Breast epithelium (tissue), 4 donors: Measurements from ENCODE around the gene PUM1. TPM values are rescaled to one million over a fixed set of nuclear protein-coding genes. Genes with fewer than 3 reads are reported as not detected.

Source experiments
- DNase-seq, 2 donors: peaks; one replicate each; pipeline ENCODE4 v3.0.0-alpha.2; 2019; ENCODE audit warnings: low spot score in 2 of 2
- H3K27ac ChIP-seq, 2 donors: fragments of 200-600 bp; sonication (generic) in 1 of 2; one replicate each; pipeline ENCODE4 v1.5.1; 2016 to 2019; ENCODE audit warnings: mild to moderate bottlenecking in 1 of 2
- H3K27me3 ChIP-seq, 2 donors: fragments of 200-600 bp; sonication (generic) in 1 of 2; one replicate each; pipeline versions ENCODE4 v1.5.1 to v1.6.0; 2017 to 2019; ENCODE audit warnings: control low read depth in 1 of 2, mild to moderate bottlenecking in 1 of 2
- H3K36me3 ChIP-seq: fragments of 200-600 bp; one replicate; pipeline ENCODE4 v1.5.1; 2019
- H3K4me1 ChIP-seq, 2 donors: fragments of 200-600 bp; sonication (generic); one replicate each; pipeline ENCODE4 v1.5.1; 2016 to 2019; ENCODE audit warnings: control low read depth in 1 of 2
- H3K4me3 ChIP-seq, 3 donors: fragments of 200-600 bp; sonication (generic); 1 replicate in 2 of 3; 2 replicates in 1 of 3; pipeline ENCODE4 v1.5.1; 2016 to 2019; ENCODE audit warnings: mild to moderate bottlenecking in 3 of 3, moderate library complexity in 2 of 3
- H3K9me3 ChIP-seq, 2 donors: fragments of 200-600 bp; sonication (generic) in 1 of 2; one replicate each; pipeline ENCODE4 v1.5.1; 2016 to 2019; ENCODE audit warnings: control low read depth in 1 of 2
- POLR2A ChIP-seq: fragments of 450-650 bp; IDR thresholded peaks from one replicate; pipeline ENCODE4 v1.6.1; 2016; ENCODE audit warnings: antibody characterized with exemption, mild to moderate bottlenecking, moderate library complexity
- POLR2AphosphoS5 ChIP-seq, 3 donors: sonication (generic); formaldehyde crosslinking; IDR thresholded peaks; one replicate each; pipeline ENCODE4 v1.6.1; 2017; ENCODE audit warnings: antibody characterized with exemption in 3 of 3
- intact Hi-C: fragments of 100-400 bp; cut with DNase I; formaldehyde crosslinking; loops from one replicate; pipeline ENCODE4 v1.15.1; 2023; ENCODE audit warnings: low total_unique reads
- total RNA-seq, 3 donors: library from RNA; depleted of rRNA; stranded (reverse); fragments of >200 nt; gene quantifications; one replicate each; pipeline ENCODE4 v1.1.0, GENCODE V29; 2016
- TF ChIP-seq, protein P1 (sequence below), 3 donors: fragments of 450-650 bp; IDR thresholded peaks; one replicate each; pipeline ENCODE4 v1.5.1; 2016 to 2017; ENCODE audit warnings: antibody characterized with exemption in 3 of 3, mild to moderate bottlenecking in 3 of 3, moderate library complexity in 3 of 3

Gene PUM1
- total RNA-seq, 3 donors from 2014 or later = 93.8 to 149 (median 116) TPM

DNA sequence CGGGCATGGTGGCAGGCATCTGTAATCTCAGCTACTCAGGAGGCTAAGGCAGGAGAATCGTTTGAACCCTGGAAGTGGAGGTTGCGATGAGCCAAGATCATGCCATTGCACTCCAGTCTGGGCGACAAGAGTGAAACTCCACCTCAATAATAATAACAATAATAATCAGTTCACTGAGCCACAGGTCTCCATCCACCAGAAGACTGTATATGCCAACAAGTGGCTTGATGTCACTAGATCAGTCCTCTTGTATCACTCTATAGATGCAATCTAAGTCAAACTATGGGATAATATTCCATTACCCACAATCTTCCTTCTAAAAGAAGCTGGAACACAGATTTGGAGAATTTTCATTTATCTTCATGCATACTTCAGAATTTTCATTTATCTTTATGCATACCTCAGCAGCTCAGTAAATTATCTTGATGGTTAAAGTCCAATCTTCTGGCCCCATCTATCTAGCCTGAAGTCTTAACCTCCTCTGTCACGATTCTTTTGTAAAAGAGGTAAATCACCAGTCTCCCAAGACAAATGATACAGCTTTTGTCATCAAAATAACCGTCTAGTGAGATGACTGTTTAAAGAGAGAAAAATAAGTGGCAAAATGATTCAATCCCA lies 61.8 kb downstream of the PUM1 start:
- Histone ChIP-seq H3K36me3 (no peaks in the 10 kb centered on the region), H3K9me3 (no peaks in the 10 kb centered on the region), H3K4me1 (no peaks in the 10 kb centered on the region), H3K27me3 (no peaks in the 10 kb centered on the region), H3K4me3 (no peak overlapping the region), H3K27ac (no peak overlapping the region)
- no peak for DNase-seq
- TF ChIP-seq, protein P1, sequence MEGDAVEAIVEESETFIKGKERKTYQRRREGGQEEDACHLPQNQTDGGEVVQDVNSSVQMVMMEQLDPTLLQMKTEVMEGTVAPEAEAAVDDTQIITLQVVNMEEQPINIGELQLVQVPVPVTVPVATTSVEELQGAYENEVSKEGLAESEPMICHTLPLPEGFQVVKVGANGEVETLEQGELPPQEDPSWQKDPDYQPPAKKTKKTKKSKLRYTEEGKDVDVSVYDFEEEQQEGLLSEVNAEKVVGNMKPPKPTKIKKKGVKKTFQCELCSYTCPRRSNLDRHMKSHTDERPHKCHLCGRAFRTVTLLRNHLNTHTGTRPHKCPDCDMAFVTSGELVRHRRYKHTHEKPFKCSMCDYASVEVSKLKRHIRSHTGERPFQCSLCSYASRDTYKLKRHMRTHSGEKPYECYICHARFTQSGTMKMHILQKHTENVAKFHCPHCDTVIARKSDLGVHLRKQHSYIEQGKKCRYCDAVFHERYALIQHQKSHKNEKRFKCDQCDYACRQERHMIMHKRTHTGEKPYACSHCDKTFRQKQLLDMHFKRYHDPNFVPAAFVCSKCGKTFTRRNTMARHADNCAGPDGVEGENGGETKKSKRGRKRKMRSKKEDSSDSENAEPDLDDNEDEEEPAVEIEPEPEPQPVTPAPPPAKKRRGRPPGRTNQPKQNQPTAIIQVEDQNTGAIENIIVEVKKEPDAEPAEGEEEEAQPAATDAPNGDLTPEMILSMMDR (IDR thresholded peaks at IDR 0.05) = no peak
- no peak for TF ChIP-seq POLR2A
- no peak for TF ChIP-seq POLR2AphosphoS5 (IDR thresholded peaks at IDR 0.05)
- intact Hi-C loops = no loop called here

DNA sequence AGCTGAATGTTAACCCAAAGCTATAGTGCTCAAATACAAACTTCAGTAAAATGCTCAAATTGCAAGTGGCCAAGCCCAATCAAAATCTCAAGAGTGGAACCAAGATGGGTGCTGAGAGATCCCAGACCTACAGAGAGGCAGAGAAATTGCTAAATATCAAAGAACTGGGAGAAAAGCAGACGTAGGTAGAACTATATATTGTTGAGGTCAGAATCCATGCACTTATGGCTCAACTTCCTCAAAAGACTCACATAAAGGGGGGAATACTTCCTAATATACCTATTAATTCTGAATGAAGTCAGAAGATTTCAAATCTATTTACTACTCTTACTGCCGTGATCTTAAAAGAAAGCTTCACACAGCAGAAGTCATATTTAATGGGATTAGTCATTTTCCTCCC lies 65.2 kb downstream of the PUM1 start:
- no peaks in the 10 kb centered on the region for H3K4me1 ChIP-seq

DNA sequence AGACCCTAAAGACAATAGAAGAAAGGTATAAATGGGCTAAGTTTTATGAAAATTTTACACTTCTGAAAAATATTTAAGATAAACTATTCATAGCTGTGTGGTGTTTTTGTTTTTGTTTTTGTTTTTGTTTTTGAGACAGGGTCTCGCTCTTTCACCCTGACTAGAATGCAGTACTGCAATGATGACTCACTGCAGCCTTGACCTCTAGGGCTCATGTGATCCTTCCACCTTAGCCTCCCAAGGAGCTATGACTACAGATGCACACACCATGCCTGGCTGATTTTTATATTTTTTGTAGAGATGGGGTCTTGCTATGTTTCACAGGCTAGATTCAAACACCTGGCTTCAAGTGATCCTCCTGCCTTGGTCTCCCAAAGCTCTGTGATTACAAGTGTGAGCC lies 66.6 kb downstream of the PUM1 start:
- no peak overlapping the region for H3K4me3 ChIP-seq
- H3K9me3 ChIP-seq = no peaks in the 10 kb centered on the region
- DNase-seq = no peak
- H3K36me3 ChIP-seq = no peaks in the 10 kb centered on the region
- no peaks in the 10 kb centered on the region for H3K27me3 ChIP-seq
- no peak overlapping the region for H3K27ac ChIP-seq
- no peak for TF ChIP-seq POLR2AphosphoS5 (IDR thresholded peaks at IDR 0.05)
- TF ChIP-seq, protein P1 (IDR thresholded peaks at IDR 0.05) = no peak
- no peak for TF ChIP-seq POLR2A
- intact Hi-C loops = no loop called here
- no peaks in the 10 kb centered on the region for H3K4me1 ChIP-seq

More for the DNA sequence above, 65.2 kb downstream of the PUM1 start:
- Histone ChIP-seq H3K4me3 (no peak overlapping the region), H3K36me3 (no peaks in the 10 kb centered on the region), H3K27me3 (no peaks in the 10 kb centered on the region), H3K9me3 (no peaks in the 10 kb centered on the region), H3K27ac (no peak overlapping the region)
- intact Hi-C loops = no loop called here
- TF ChIP-seq POLR2A (no peak), POLR2AphosphoS5 (IDR thresholded peaks at IDR 0.05) (no peak)
- TF ChIP-seq, protein P1 (IDR thresholded peaks at IDR 0.05) = no peak
- no peak for DNase-seq

DNA sequence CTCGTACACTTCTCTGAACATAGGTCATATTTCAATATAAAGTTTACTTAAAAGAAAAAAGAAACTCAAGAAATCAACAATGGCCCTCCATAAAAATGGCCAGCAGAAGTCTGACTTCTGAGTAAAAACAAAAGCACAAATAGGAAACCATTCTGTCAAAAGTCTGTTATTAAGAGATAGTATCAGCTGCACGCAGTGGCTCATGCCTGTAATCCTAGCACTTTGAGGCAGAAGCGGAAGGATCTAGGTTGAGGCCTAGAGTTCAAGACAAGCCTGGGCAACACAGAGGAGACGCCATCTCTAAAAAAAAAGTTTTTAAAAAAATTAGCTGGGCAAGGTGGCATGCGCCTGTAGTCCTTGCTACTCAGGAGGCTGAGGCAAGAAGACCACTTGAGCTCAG lies 67.3 kb downstream of the PUM1 start:
- Histone ChIP-seq H3K4me1 (no peaks in the 10 kb centered on the region), H3K9me3 (no peaks in the 10 kb centered on the region), H3K27me3 (no peaks in the 10 kb centered on the region), H3K36me3 (no peaks in the 10 kb centered on the region), H3K27ac (no peak overlapping the region), H3K4me3 (no peak overlapping the region)
- intact Hi-C loops = no loop called here
- TF ChIP-seq POLR2A (no peak), POLR2AphosphoS5 (IDR thresholded peaks at IDR 0.05) (no peak)
- TF ChIP-seq, protein P1 (IDR thresholded peaks at IDR 0.05) = no peak
- DNase-seq = no peak

DNA sequence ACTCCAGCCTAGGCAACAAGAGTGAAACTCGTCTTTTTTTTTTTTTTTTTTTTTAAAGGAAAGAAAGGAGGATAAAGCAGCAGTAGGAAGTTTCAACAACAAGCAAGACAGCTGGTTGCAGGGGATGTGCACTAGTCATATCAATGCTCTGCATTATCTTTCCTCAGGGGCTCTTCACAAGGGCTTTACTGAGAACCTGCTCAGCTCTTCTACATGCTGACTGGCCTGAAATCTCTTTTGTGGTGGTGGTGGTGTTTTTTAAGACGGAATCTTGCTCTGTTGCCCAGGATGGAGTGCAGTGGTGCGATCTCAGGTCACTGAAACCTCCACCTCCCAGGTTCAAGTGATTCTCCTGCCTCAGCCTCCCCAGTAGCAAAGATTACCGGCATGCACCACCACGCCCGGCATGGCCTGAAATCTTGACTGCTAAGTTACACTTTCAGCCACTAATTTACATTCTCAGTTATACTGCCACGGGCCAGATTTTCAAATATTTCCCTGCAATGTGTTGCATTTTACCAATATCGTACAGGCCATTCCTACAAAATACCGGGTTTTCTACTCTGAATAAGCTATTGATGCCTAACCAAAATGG lies 68.0 kb downstream of the PUM1 start:
- Histone ChIP-seq H3K36me3 (no peaks in the 10 kb centered on the region), H3K4me1 (no peaks in the 10 kb centered on the region), H3K4me3 (no peak overlapping the region), H3K9me3 (no peaks in the 10 kb centered on the region), H3K27ac (no peak overlapping the region), H3K27me3 (no peaks in the 10 kb centered on the region)
- no peak for DNase-seq
- intact Hi-C loops = no loop called here
- no peak for TF ChIP-seq POLR2A
- TF ChIP-seq, protein P1 (IDR thresholded peaks at IDR 0.05) = no peak
- no peak for TF ChIP-seq POLR2AphosphoS5 (IDR thresholded peaks at IDR 0.05)
